HG03280 (cell line): Measurements from ENCODE around the gene HEATR3.

Source experiments
- ATAC-seq: cut with Tn5 transposase; IDR thresholded peaks from one replicate; pipeline ENCODE4 v1.9.1; 2021; ENCODE audit warnings: mild to moderate bottlenecking, moderate library complexity; ENCODE audit not compliant: unreplicated experiment

HEATR3 gene

DNA sequence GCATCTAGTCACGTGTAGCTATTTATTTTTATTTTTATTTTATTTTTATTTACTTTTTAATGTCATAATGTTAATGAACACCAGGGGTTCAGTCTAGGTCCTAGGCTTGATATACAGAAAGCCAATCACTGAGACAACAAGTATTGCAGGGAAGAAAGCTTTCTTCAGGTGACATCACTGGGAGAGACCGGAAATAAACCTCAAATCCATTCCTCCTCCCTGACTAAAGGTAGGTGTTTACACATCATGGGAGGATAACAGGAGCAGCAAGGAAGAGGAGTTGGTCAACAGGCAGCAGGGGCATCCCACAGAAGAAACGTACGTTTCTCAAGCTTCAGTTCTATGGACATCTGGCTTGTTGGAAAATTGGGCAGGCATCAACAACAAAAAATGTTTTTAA lies 9.5 kb upstream of the HEATR3 start:
- ATAC-seq: no peak

DNA sequence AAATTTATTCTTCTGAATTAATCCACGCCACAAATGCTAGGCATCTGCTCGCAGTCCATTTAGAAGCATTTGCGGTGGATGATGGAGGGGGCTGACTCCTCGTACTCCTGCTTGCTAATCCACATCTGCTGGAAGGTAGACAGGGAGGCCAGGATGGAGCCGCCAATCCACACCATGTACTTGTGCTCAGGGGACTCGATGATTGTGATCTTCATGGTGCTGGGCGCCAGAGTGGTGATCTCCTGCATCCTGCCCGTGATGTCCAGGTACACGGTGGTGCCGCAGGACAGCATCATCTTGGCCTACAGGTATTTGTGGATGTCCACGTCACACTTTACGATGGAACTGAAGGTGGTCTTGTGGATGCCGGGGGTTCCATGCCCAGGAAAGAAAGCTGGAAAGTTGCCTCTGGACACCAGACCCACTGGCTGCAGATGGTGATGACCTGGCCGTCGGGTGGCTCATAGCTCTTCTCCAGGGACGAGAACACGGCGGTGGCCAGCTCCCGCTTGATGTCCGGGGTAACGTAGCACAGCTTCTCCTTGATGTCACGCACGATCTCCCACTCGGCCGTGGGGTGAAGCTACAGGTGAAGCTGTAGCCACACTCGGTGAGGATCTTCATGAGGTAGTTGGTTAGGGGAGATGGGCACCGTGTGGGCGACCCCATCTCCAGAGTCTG lies 7.5 kb upstream of the HEATR3 start:
- no peak for ATAC-seq

DNA sequence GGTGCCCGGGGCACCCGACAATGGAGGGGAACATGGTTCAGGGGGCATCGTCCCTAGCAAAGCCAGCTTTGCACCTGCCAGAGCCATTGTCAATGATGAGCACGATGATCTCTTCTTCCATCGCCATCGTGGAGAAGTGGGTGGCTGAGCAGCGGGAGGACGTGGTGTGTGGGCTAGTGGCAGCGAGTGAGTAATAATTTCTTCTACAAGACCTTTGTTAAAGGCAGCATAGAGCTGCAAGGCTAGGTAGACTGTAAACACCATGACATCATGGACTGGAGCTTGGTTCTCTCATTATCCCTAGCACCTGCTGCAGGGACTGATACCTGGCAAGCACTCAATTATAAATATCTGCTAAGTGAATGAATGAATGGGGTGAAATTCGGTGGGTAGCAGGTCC lies 6.7 kb upstream of the HEATR3 start:
- no peak for ATAC-seq

- ATAC-seq: no peak
Observed at GRCh38 chr16:50059669-50060068, 6.1 kb upstream of the HEATR3 start.

DNA sequence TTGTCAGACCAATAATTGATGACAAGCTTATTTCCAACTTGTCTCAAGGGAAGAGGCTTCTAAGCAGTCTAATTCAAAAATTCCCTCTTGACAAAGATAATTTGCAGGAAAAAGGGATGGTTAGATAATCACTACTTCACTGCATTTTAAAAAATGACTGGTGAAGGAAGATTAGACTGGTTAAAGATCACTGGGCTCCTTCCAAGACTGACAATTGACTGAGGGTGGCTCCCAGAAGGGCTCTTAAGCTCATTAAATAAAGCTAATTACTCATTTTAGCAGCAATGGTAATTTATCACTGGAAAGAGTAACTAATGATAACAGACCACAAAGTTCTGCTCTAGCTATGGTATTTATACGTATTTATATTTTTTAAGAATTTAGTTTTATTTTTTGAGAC lies 4.4 kb upstream of the HEATR3 start:
- ATAC-seq: no peak

- no peak for ATAC-seq
Observed at GRCh38 chr16:50065241-50065623, 538 bp upstream of the HEATR3 start.

DNA sequence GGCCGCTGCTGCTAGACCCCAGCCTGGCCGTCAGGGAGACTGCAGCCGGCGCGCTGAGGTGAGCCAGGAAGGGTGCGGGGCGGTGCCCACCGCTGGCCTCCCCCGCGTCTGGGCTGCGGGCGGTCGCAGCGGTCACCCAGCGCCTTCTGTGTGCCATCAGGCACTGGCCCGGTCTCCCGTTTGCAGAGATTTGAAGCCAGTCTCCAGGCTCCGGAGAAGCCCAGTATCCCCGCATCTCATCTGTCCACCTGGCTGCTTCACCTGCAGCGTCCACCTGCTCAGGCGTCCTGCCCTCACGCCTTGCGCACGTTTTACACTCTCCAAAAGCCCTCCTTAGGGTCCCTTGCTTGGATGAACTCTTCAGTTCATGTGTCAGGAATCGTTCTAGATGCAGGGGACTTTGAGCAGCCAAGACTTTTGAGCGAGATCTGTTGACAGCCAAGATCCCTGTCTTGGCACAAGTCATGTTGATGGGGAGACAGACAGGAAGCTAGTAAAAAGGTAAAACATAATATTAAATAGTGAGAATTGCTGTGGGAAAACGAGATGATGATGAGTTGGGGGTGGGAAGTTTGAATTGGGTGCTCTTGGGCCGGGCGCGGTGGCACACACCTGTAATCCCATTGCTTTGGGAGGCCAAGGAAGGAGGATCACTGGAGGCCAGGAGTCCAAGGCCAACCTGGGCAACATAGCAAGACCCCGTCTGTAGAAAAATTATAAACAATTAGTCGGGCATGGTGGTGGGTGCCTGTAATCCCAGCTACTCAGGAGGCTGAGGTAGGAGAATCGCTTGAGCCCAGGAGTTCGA lies 916 bp downstream of the HEATR3 start:
- no peak for ATAC-seq

DNA sequence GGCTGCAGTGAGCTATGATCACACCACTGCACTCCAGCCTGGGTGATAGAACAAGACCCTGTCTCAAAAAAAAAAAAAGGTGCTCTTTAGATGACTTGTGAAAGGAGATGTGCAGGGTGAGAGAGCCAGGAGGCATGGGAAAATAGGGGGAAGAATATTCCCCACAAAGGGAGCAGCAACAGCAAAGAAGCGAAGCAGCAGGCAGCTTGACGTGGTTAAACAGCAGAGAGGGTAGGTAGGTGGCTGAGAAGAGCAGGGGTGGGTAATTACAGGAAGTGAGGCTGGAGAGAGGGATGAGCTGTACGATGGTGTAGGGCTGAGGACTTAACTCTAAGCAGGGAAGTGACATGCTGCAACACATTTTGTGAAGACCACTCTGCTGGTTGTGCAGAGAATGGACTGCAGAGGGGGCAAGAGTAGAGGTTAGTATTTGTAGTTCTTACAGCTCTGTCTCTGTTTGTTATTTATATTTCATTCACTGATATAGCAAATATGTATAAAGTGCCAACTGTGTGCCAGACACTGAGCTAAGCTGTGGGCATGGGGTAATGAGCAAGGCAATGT lies 1.6 kb downstream of the HEATR3 start:
- ATAC-seq: no peak

- no peak for ATAC-seq
Observed at GRCh38 chr16:50068550-50068949, 2.8 kb downstream of the HEATR3 start.

- no peak for ATAC-seq
Observed at GRCh38 chr16:50069060-50069459, 3.3 kb downstream of the HEATR3 start.

GRCh38 chr16:50071075-50071671 lies 5.4 kb downstream of the HEATR3 start:
- ATAC-seq: no peak

DNA sequence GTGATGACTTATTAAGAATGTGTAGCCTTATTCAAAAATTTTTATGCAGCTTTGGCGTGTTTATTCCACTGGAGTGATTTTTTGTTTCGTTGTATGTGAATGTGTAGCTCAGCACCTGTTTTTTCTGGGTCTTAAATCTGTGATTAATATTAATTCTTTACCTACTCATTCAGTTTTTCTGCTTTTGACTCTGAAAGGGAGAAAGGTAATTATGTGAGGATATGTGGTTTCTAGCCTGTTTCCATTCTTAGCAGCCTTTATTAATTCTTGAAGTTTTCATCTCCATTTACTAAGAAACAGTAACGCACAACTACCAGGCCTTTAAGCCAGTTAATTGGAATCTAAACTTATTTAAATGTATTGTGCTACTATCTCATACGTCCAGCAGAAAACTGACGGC lies 7.0 kb downstream of the HEATR3 start:
- no peak for ATAC-seq

GRCh38 chr16:50079397-50080140 lies 13.8 kb downstream of the HEATR3 start:
- no peak for ATAC-seq

GRCh38 chr16:50081428-50082018 lies 15.8 kb downstream of the HEATR3 start:
- no peak for ATAC-seq

- no peak for ATAC-seq
Observed at GRCh38 chr16:50083996-50084395, 18.2 kb downstream of the HEATR3 start.

- ATAC-seq: no peak
Observed at GRCh38 chr16:50086176-50086575, 20.4 kb downstream of the HEATR3 start.

DNA sequence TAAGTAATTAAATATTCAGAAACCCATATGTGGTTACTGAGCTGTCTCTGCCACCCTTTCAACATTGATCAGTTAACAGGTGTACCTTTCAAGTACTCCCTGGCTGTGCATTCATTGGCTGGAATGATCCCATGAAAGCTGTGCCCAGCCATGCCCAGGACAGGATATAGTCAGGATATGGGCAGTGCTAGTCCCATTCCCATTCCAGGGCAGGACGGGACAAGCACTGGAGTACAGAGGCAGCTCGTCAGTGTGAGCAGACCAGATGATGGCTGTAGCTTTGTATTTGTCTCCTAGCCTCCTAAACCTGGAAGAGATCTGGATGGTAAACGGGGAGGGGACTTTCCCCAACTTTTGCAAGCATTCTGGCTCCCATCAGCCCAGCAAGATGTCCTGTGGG lies 22.5 kb downstream of the HEATR3 start:
- ATAC-seq: no peak

DNA sequence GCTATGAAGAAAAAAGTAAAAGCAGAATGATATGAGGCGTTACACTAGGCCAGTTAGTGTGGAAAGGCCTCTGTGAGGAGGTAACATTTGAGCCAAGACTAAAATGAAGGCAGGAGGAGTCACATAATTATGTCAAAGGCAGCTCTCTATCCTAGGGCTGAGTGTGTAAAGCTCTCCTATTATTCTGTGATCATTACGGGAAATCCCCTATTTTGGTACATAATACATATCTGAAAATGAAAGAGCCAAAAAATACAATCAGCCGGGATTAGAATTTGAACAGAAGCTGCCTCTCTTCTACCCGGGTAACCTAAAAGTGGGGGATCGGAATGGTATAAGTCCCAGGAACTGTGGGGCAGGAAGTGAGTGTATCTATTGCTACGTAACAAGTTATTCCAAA lies 27.1 kb downstream of the HEATR3 start:
- no peak for ATAC-seq

GRCh38 chr16:50093607-50094539 lies 28.1 kb downstream of the HEATR3 start:
- no peak for ATAC-seq

GRCh38 chr16:50096791-50097190 lies 31.0 kb downstream of the HEATR3 start:
- no peak for ATAC-seq
